ENCODE measurements around the gene NTMT1.

The NTMT1 gene

GRCh38 chr9:129644902-129645301, 18.9 kb downstream of the NTMT1 start:
- no peak overlapping the region for H2AFZ ChIP-seq

DNA sequence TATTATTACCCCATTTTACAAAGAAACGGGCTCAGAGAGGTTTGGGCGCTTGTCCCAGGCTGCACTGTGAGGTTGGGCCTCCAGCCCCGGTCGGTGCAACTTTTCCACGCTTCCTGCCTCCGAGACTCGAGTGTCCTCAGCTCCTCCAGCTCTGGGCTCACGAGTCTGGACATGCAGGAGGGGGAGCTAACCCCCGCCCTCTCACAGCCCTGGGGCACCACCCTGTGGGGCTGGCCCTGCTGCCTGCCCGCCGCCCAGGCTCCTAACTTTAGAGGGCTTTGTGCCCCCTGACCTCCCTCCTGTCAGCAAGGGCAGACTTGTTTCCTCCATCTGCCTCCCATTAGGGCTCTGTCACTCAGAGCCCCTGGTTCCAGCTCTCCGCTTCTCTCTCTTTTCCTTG, 20.3 kb downstream of the NTMT1 start:
- Histone ChIP-seq H3K36me3 (ENCODE audit: control insufficient read depth, insufficient read depth, low read length) (no peaks in the 10 kb centered on the region), H3K4me1 (no peaks in the 10 kb centered on the region), H3K79me2 (peaks cover 2% of the 10 kb centered on the region), H3K4me3 (ENCODE audit: low read depth, low read length) (no peak overlapping the region), H3K4me2 (ENCODE audit: low read length) (no peak overlapping the region), H3K27ac (no peak overlapping the region), H3K9ac (no peak overlapping the region), H3K27me3 (ENCODE audit: control insufficient read depth, insufficient read depth, low read length) (no peaks in the 10 kb centered on the region), H3K9me3 (ENCODE audit: control insufficient read depth, low read length) (no peaks in the 10 kb centered on the region), H2AFZ (no peak overlapping the region)
- TF ChIP-seq CTCF (IDR thresholded peaks at IDR 0.05), result no peak

More at GRCh38 chr9:129644902-129645301, 18.9 kb downstream of the NTMT1 start:
- Histone ChIP-seq H3K36me3 (ENCODE audit: control insufficient read depth, insufficient read depth, low read length) (no peaks in the 10 kb centered on the region), H3K79me2 (peaks cover 6% of the 10 kb centered on the region), H3K27me3 (ENCODE audit: control insufficient read depth, insufficient read depth, low read length) (no peaks in the 10 kb centered on the region), H3K9ac (no peak overlapping the region), H3K9me3 (ENCODE audit: control insufficient read depth, low read length) (no peaks in the 10 kb centered on the region), H3K4me2 (ENCODE audit: low read length) (no peak overlapping the region), H3K4me1 (no peaks in the 10 kb centered on the region), H3K4me3 (ENCODE audit: low read depth, low read length) (no peak overlapping the region), H3K27ac (no peak overlapping the region)
- TF ChIP-seq CTCF (IDR thresholded peaks at IDR 0.05), result no peak

DNA sequence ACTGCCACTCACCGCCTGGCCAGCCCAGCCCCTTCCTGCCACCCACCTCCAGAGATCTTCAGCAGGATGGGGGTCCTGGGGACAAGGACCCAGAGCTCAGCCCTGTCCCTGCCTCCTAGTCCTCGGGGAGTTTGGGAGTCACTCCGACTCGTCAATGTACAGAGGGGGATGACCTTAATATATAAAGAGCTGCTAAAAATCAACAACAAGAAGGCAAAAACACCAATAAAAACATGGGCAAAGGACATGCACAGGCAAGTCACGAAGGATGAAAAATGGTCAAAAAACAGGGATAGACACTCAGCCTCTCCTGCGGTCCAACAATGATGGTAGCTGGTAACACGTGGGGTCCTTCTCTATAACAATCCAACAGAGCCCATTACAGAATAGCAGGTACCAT, 20.7 kb downstream of the NTMT1 start:
- Histone ChIP-seq H3K27ac (no peak overlapping the region), H3K9ac (no peak overlapping the region), H3K4me3 (ENCODE audit: low read depth, low read length) (no peak overlapping the region), H3K79me2 (no peaks in the 10 kb centered on the region), H3K36me3 (ENCODE audit: control insufficient read depth, insufficient read depth, low read length) (no peaks in the 10 kb centered on the region), H3K4me2 (ENCODE audit: low read length) (no peak overlapping the region), H2AFZ (no peak overlapping the region), H3K27me3 (ENCODE audit: control insufficient read depth, insufficient read depth, low read length) (no peaks in the 10 kb centered on the region), H3K9me3 (ENCODE audit: control insufficient read depth, low read length) (no peaks in the 10 kb centered on the region), H3K4me1 (no peaks in the 10 kb centered on the region)
- no peak for TF ChIP-seq CTCF (IDR thresholded peaks at IDR 0.05)

- TF ChIP-seq CTCF (IDR thresholded peaks at IDR 0.05), result no peak
- no peak overlapping the region for H3K4me2 ChIP-seq (ENCODE audit: low read length)
- no peaks in the 10 kb centered on the region for H3K79me2 ChIP-seq
- no peak overlapping the region for H3K27ac ChIP-seq
- H3K9me3 ChIP-seq (ENCODE audit: control insufficient read depth, low read length), result no peaks in the 10 kb centered on the region
- no peak overlapping the region for H3K9ac ChIP-seq
- no peak overlapping the region for H3K4me3 ChIP-seq (ENCODE audit: low read depth, low read length)
- no peak overlapping the region for H2AFZ ChIP-seq
- H3K27me3 ChIP-seq (ENCODE audit: control insufficient read depth, insufficient read depth, low read length), result no peaks in the 10 kb centered on the region
- no peaks in the 10 kb centered on the region for H3K36me3 ChIP-seq (ENCODE audit: control insufficient read depth, insufficient read depth, low read length)
- no peaks in the 10 kb centered on the region for H3K4me1 ChIP-seq
These were observed 21.7 kb downstream of the NTMT1 start for GRCh38 chr9:129647635-129648034.

DNA sequence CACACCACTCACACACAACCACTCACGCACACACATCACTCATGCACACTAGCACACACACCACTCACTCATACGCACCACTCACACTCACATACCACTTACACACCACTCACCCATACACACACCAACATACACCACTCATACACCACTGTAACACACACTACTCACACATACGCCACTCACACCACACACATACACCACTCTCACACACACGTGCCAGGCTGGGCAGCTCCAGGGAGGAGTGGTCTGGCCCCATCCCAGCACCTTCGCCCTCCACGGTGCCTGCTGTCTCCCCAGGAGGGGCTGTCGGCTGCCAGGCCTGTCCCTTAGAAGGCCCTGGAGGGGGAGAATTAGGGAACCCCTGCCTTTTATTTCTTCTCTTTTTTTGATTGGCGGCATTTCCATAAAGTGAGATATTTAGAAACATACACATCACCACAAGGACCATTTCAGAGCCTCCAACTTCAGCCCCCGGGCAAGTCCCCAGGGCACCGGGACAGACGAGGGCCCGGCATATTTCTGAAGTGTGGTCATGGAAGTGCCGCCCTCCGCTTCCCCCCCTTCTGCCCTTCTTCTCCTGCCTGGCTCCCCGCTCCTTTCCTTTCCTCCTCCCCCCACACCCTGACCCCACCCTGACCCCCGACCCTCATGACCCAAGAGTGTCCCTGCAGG, 22.3 kb downstream of the NTMT1 start:
- H3K4me1 ChIP-seq, result no peaks in the 10 kb centered on the region
- H3K4me3 ChIP-seq (ENCODE audit: low read depth, low read length), result no peak overlapping the region
- H3K4me2 ChIP-seq (ENCODE audit: low read length), result no peak overlapping the region
- TF ChIP-seq CTCF (IDR thresholded peaks at IDR 0.05), result no peak
- no peak overlapping the region for H3K9ac ChIP-seq
- no peaks in the 10 kb centered on the region for H3K9me3 ChIP-seq (ENCODE audit: control insufficient read depth, low read length)
- H3K27me3 ChIP-seq (ENCODE audit: control insufficient read depth, insufficient read depth, low read length), result no peaks in the 10 kb centered on the region
- H3K36me3 ChIP-seq (ENCODE audit: control insufficient read depth, insufficient read depth, low read length), result no peaks in the 10 kb centered on the region
- H3K27ac ChIP-seq, result no peak overlapping the region
- no peaks in the 10 kb centered on the region for H3K79me2 ChIP-seq
- no peak overlapping the region for H2AFZ ChIP-seq
